GM18858 (cell line): ENCODE measurements around the gene MOCS1.

Experiments used
- ATAC-seq: cut with Tn5 transposase; IDR thresholded peaks from one replicate; pipeline ENCODE4 v1.9.1; 2021; ENCODE audit not compliant: unreplicated experiment

The MOCS1 gene

GRCh38 chr6:39904946-39905639 lies 29.2 kb downstream of the MOCS1 start:
- no peak for ATAC-seq

GRCh38 chr6:39903656-39904055 lies 30.6 kb downstream of the MOCS1 start:
- no peak for ATAC-seq

GRCh38 chr6:39902786-39903465 lies 31.3 kb downstream of the MOCS1 start:
- ATAC-seq, result no peak

- no peak for ATAC-seq
These were observed 32.1 kb downstream of the MOCS1 start for GRCh38 chr6:39902136-39902535.

- no peak for ATAC-seq
These were observed 32.6 kb downstream of the MOCS1 start for GRCh38 chr6:39901670-39902069.

- ATAC-seq, result no peak
These were observed 33.1 kb downstream of the MOCS1 start for GRCh38 chr6:39901116-39901655.

- no peak for ATAC-seq
These were observed 34.5 kb downstream of the MOCS1 start for GRCh38 chr6:39899554-39900295.

- no peak for ATAC-seq
These were observed 35.6 kb downstream of the MOCS1 start for GRCh38 chr6:39898625-39899024.

- no peak for ATAC-seq
These were observed 36.6 kb downstream of the MOCS1 start for GRCh38 chr6:39897698-39898097.

- no peak for ATAC-seq
These were observed 37.6 kb downstream of the MOCS1 start for GRCh38 chr6:39896701-39897100.

- no peak for ATAC-seq
These were observed 41.0 kb downstream of the MOCS1 start for GRCh38 chr6:39893286-39893685.

GRCh38 chr6:39892490-39893129 lies 41.7 kb downstream of the MOCS1 start:
- no peak for ATAC-seq

- no peak for ATAC-seq
These were observed 42.3 kb downstream of the MOCS1 start for GRCh38 chr6:39891976-39892375.

- no peak for ATAC-seq
These were observed 42.9 kb downstream of the MOCS1 start for GRCh38 chr6:39891353-39891752.

GRCh38 chr6:39889229-39889628 lies 45.0 kb downstream of the MOCS1 start:
- ATAC-seq, result no peak

GRCh38 chr6:39887692-39888450 lies 46.4 kb downstream of the MOCS1 start:
- ATAC-seq, result no peak

- ATAC-seq, result no peak
These were observed 47.4 kb downstream of the MOCS1 start for GRCh38 chr6:39886871-39887270.

GRCh38 chr6:39885691-39886090 lies 48.6 kb downstream of the MOCS1 start:
- no peak for ATAC-seq

GRCh38 chr6:39884696-39885095 lies 49.6 kb downstream of the MOCS1 start:
- no peak for ATAC-seq

- ATAC-seq, result no peak
These were observed 51.7 kb downstream of the MOCS1 start for GRCh38 chr6:39882531-39882899.
